ENCODE results near the gene PRR5. TPM values are rescaled to one million over a fixed set of nuclear protein-coding genes. Genes with fewer than 3 reads are reported as not detected.

Gene PRR5
- total RNA-seq, 2 donors from 2014 or later = 15.1 to 19.9 TPM

DNA sequence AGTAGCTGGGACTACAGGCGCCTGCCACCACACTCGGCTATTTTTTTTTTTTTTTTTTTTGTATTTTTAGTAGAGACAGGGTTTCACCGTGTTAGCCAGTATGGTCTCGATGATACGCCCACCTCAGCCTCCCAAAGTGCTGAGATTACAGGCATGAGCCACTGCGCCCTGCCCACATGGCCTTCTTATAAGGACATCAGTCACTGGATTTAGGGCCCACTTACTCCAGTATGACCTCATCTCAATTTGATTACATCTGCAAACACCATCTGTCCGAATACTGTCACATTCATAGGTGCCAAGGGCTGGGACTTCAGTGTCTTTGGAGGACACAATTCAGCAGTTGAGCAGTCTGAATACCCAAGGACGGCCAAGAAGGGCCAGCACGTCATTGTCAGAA, 8.2 kb upstream of the PRR5 start:
- no peak for ATAC-seq (replicated peaks)
- Mint-ChIP-seq H3K4me3 (no peak overlapping the region), H3K27me3 (no peaks in the 10 kb centered on the region), H3K27ac (no peak overlapping the region), H3K4me1 (no peaks in the 10 kb centered on the region), H3K36me3 (ENCODE audit: low read depth) (no peaks in the 10 kb centered on the region), H3K9me3 (no peaks in the 10 kb centered on the region)

DNA sequence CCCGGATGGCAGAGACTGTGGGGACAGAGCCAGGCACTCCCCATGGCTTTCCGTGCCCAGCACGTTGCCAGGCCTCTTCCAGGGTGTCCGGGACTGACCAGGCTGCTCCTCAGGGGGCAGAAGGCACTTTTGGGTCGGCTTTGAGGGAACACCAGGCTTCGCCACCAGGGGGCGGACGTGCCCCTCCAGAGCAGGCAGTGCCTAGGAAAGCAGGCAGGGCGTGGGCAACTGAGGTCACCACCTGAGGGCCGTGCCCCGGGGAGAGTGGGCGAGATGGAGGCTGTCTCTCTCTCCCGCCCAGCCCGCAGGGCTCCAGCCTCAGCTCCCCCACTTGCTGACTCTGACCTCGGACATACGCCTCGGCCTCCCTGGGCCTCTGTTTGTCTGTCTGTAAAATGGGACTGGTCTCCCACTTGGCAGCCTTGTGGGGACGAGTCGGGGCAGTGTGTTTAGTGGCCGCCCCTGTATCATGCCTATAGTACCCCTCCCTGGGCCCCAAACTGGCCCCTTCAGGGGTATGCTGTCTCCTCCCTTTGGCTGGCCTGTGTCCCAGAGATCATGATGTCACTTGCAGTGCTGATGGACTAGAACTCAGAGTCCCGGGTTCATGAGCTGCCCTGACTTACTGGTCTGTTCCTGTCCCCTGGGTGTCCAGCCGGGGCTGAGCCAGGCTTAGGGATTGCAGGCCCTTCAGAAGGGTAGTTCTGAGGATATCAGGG, 4.4 kb upstream of the PRR5 start:
- H3K36me3 Mint-ChIP-seq (ENCODE audit: low read depth) = no peaks in the 10 kb centered on the region
- peak overlapping the region; percentile 10 for H3K4me3 Mint-ChIP-seq
- peak overlapping the region; percentile 12 for H3K27ac Mint-ChIP-seq
- no peaks in the 10 kb centered on the region for H3K27me3 Mint-ChIP-seq
- ATAC-seq (replicated peaks) = peak; percentile 66
- H3K9me3 Mint-ChIP-seq = no peaks in the 10 kb centered on the region
- no peaks in the 10 kb centered on the region for H3K4me1 Mint-ChIP-seq

DNA sequence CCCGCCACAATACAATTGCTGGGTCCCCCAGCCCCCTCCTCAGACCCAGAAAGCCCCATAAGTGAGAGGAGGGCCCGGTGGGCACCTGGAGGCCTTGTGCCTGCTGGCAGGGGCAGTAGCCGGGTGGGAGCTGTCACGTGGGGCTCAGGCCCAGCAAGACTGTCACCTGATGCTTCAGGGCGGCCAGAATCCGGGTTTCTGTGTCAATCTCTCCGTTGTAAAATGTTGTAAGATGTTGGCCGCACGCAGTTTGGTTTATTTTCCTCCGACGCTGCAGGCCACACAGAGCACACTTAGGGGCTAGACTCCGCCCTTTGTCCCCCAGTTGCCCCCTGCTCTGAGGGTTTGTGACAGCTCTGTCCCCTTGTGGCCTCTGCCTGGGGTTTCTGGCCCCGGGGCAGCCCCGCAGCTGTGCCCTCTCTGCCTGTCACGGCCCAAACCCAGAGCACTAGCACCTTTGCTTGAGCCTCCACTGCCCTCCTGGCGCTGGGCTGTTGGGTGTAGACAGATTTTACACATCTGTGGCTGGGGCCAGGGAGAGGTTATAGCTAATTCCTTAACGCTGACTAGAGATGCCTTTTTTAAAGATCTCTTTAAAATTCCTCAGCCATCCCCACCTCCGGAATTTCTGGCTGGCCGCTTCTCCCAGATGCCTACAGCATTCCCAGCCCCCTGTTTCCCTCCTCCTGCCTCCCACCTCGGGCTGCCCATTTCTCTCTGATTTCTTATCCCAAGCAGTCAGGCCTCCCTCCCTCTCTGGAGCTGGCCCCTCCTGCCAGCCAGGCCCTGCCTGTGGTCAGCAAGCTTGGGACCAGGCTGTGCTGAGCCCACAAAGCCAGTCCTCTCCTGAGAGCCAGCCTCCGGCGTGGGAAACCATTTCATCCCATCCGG, 3.2 kb upstream of the PRR5 start:
- H3K27ac Mint-ChIP-seq = peak overlapping the region; percentile 12
- no peak for ATAC-seq (replicated peaks)
- H3K9me3 Mint-ChIP-seq = no peaks in the 10 kb centered on the region
- H3K4me3 Mint-ChIP-seq = no peak overlapping the region
- no peaks in the 10 kb centered on the region for H3K27me3 Mint-ChIP-seq
- no peaks in the 10 kb centered on the region for H3K36me3 Mint-ChIP-seq (ENCODE audit: low read depth)
- H3K4me1 Mint-ChIP-seq = no peaks in the 10 kb centered on the region

DNA sequence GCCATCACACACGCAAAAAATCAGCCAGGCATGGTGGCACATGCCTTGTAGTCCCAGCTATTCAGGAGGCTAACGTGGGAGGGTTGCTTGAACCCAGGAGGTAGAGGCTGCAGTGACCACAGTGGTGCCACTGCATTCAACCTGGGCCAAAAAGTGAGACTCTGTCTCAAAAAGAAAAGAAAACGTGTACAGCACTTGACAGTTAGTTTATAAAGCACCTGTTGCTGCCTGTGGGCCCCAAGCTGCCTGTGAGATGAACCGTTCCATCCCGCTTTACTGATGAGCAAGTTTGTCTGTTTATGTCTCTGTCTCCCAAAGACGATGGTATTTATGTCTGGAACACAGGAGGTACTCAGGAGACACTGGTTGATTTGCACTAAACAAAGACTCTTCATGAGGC, 1.5 kb upstream of the PRR5 start:
- no peak overlapping the region for H3K27ac Mint-ChIP-seq
- no peaks in the 10 kb centered on the region for H3K4me1 Mint-ChIP-seq
- H3K9me3 Mint-ChIP-seq = no peaks in the 10 kb centered on the region
- no peaks in the 10 kb centered on the region for H3K36me3 Mint-ChIP-seq (ENCODE audit: low read depth)
- ATAC-seq (replicated peaks) = no peak
- H3K27me3 Mint-ChIP-seq = no peaks in the 10 kb centered on the region
- no peak overlapping the region for H3K4me3 Mint-ChIP-seq

DNA sequence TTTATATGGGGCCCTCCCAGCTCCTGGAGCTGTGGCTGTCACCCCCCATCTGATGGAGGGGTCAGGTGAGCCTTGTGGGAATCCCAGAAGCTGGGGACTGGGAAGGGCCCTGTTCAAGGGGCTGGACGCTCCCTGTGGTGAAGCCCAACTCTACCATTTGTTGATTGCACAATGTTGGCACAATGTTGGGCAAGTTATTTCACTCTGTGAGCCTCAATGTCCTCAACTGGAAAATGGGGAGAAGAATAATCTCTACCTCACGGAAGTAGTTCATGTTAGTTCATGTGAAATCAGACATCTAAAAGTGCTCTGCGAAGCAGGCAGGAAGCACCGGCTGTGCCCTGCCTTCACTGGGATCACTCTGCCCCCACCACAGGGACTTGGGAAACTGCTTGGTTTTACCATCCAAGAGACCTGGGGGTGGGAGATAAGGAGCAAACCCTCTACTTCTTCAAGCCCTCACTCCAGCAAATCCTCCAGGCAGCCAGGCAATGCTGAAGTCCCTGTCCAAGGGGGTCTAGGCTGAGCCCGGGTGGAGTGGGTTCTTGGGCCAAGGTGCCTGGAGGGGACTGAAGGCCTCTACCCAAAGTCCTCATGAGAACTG, 715 bp upstream of the PRR5 start:
- Mint-ChIP-seq H3K9me3 (no peaks in the 10 kb centered on the region), H3K27me3 (no peaks in the 10 kb centered on the region), H3K36me3 (ENCODE audit: low read depth) (no peaks in the 10 kb centered on the region), H3K4me1 (no peaks in the 10 kb centered on the region), H3K4me3 (peak overlapping the region; percentile 64), H3K27ac (peak overlapping the region; percentile 80)
- ATAC-seq (replicated peaks) = no peak

DNA sequence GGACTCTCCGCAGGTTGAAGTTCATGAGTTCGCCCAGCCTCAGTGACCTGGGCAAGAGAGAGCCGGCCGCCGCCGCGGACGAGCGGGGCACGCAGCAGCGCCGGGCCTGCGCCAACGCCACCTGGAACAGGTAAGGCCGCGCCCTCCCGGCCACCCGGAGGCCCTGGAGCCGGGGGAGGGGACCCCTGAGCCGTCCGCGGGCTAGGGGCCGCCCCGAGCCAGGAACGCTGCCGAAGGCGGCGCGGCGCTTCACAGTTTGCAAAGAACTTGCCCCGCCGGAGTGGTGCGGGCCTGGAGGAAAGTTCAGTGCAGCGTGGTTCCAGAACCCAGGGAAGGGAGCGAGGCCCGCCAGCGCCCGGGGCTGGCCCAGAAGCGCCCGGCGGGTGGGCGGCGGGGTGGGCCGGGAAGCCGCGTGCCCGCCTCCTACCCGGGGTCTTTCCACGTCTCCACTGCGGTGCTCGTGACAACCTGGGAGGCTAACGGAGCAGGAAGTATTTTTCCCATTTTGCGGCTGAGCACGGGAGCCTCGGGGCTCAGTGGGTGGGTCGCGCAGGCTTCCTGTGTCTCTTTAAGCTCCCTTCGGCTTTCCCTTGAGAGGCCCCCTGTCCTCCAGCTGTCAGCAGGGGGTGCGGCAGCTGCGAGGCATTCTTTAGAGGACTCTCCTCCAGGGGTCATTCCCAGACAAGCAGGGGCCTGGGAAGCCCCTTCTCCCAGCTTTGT, 635 bp downstream of the PRR5 start:
- peak; percentile 18 for ATAC-seq (replicated peaks)

DNA sequence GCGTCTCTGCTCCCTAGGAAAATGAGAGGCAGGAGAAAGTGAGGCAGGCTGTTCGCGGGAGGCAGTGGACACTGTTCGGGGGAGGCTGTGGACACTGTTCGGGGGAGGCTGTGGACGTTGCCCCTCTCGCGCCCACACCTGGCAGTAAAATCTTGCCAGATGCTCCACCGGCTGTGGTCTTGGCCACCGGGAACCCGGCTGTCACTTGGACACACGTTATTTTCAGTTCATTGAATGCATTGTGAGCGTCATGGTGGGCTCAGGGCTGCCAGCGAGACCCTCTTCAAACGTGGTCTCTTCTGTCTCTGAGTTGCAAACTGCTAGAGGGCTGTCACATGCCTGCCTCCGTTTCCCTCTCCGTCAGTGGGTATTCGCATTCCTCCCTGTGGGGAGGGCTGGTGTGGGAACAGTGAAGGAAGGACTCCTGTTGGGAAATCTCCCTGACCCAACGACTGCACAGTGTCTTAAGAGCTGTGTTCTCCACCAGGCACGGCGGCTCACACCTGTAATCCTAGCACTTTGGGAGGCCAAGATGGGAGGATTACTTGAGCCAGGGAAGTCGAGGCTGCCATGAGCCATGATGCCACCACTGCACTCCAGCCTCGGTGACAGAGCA, 1.4 kb downstream of the PRR5 start:
- Mint-ChIP-seq H3K9me3 (no peaks in the 10 kb centered on the region), H3K4me1 (no peaks in the 10 kb centered on the region), H3K27ac (no peak overlapping the region), H3K4me3 (peak overlapping the region; percentile 73), H3K36me3 (ENCODE audit: low read depth) (no peaks in the 10 kb centered on the region), H3K27me3 (no peaks in the 10 kb centered on the region)
- ATAC-seq (replicated peaks) = no peak

More for the DNA sequence above, 635 bp downstream of the PRR5 start:
- H3K27ac Mint-ChIP-seq = no peak overlapping the region
- peak overlapping the region; percentile 73 for H3K4me3 Mint-ChIP-seq
- no peaks in the 10 kb centered on the region for H3K4me1 Mint-ChIP-seq
- no peaks in the 10 kb centered on the region for H3K27me3 Mint-ChIP-seq
- H3K9me3 Mint-ChIP-seq = no peaks in the 10 kb centered on the region
- no peaks in the 10 kb centered on the region for H3K36me3 Mint-ChIP-seq (ENCODE audit: low read depth)

DNA sequence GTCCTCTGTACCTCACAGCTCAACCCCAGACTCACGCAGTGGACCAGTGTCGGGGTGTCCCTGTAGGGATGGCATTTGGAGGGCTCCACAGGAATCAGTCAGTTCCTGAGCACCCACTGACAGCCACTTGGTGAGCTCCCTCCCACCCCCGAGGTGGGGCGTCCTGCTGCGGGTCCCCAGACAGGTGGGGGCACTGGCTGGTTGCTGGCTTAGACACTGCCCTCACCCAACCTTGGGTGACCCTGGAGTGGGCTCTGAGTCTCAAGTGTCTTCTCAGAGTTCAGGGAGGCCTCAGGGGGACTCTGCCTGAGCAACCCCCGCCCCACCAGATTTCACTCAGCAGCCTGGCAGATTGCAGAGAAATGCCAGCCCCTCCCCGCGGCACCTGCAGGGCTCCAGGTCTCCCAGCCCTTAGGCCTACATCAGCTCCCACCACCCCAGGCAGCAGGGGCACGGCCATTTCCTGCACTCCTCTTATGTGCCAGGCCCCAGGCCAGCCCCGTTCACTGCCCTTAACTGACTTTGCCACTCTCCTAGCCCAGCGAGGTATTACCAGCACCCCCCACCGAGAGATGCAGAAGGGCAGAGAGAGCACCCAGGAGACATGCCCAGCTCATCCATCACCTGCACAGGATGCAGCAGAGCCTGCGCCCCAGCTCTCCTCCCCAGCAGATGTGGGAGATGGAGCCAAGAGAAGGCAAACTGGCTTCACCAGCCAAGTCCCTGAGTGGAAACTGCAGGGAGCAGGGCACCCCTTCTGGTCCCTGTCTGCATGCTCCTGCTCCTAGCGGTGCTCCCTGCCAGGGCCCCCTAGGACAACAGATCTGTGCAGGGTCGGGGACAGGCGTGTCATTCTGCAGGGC, 2.4 kb downstream of the PRR5 start:
- Mint-ChIP-seq H3K4me1 (no peaks in the 10 kb centered on the region), H3K36me3 (ENCODE audit: low read depth) (no peaks in the 10 kb centered on the region), H3K4me3 (peak overlapping the region; percentile 73), H3K27me3 (no peaks in the 10 kb centered on the region), H3K27ac (no peak overlapping the region), H3K9me3 (no peaks in the 10 kb centered on the region)
- ATAC-seq (replicated peaks) = no peak

DNA sequence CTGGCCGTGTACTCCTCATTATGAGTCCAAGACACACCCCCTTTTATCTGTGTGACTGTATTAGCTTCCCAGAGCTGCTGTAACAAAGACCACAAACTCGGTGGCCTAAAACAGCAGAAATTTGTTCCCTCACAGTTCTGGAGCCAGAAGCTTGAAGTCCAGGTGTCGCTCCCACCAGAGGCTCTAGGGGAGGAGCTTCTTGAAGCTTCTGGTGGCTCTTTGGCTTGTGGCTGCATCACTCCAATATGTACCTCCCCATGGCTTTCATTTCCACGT, 3.0 kb downstream of the PRR5 start:
- no peaks in the 10 kb centered on the region for H3K27me3 Mint-ChIP-seq
- no peak overlapping the region for H3K4me3 Mint-ChIP-seq
- no peak overlapping the region for H3K27ac Mint-ChIP-seq
- H3K9me3 Mint-ChIP-seq = no peaks in the 10 kb centered on the region
- no peak for ATAC-seq (replicated peaks)
- H3K36me3 Mint-ChIP-seq (ENCODE audit: low read depth) = no peaks in the 10 kb centered on the region
- no peaks in the 10 kb centered on the region for H3K4me1 Mint-ChIP-seq

DNA sequence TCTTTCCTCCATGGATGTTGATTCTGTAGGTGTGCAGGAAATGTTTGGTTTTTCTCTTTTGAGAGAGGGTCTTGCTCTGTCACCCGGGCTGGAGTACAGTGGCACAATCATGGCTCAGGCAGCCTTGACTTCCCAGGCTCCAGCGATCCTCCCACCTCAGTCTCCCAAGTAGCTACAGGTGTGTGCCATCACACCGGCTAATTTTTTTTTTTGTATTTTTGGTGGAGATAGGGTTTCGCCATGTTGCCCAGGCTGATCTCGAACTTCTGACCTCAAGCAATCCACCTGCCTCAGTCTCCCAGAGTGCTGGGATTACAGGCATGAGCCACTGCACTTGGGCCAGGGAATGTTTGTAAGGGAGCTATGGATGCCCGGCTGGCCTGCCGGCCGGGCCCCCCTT, 4.5 kb downstream of the PRR5 start:
- ATAC-seq (replicated peaks) = no peak
- Mint-ChIP-seq H3K4me1 (peaks cover 9% of the 10 kb centered on the region), H3K27me3 (no peaks in the 10 kb centered on the region), H3K9me3 (no peaks in the 10 kb centered on the region), H3K27ac (no peak overlapping the region), H3K4me3 (no peak overlapping the region), H3K36me3 (ENCODE audit: low read depth) (no peaks in the 10 kb centered on the region)

DNA sequence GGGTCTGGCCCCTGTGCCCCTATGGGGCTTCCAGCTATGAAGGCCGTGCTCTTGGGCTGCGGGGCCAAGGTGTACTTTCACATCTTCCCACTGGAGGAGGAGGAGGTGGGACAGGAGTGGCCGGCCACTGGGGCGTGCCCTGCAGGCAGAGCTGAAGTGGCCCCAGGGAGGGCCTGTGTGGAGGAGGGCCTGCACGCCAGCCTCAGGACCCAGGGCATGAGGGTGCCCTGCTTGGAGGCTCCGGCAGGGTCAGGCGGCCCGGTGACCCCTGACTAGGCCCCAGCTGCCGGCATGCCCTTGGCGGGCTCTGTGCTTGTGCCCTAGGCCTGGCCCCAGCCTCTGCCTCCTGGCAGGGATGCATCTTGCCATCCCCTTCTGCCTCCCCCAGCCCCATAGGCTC, 5.2 kb downstream of the PRR5 start:
- Mint-ChIP-seq H3K4me1 (peaks cover 9% of the 10 kb centered on the region), H3K9me3 (no peaks in the 10 kb centered on the region), H3K27me3 (no peaks in the 10 kb centered on the region), H3K36me3 (ENCODE audit: low read depth) (no peaks in the 10 kb centered on the region), H3K4me3 (no peak overlapping the region), H3K27ac (peak overlapping the region; percentile 48)
- no peak for ATAC-seq (replicated peaks)

DNA sequence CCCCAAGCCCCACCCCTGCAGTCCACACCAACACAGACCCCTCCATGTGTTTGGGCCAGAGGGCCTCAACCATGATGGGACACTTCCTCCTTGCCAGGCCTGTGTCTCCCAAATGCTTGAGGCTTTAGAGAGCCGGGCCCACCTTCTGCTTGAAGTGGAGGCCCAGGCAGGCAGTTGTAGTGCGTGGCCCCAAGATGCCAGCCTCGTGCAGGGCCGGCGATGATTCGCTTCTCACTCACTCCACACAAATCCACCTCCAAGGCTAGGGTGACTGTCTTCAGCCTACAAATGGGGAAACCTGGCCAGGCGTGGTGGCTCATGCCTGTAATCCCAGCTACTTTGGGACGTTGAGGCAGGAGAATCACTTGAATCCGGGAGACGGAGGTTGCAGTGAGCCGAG, 5.7 kb downstream of the PRR5 start:
- peaks cover 15% of the 10 kb centered on the region for H3K4me1 Mint-ChIP-seq
- H3K4me3 Mint-ChIP-seq = no peak overlapping the region
- ATAC-seq (replicated peaks) = no peak
- H3K36me3 Mint-ChIP-seq (ENCODE audit: low read depth) = no peaks in the 10 kb centered on the region
- H3K27ac Mint-ChIP-seq = peak overlapping the region; percentile 48
- no peaks in the 10 kb centered on the region for H3K9me3 Mint-ChIP-seq
- no peaks in the 10 kb centered on the region for H3K27me3 Mint-ChIP-seq

DNA sequence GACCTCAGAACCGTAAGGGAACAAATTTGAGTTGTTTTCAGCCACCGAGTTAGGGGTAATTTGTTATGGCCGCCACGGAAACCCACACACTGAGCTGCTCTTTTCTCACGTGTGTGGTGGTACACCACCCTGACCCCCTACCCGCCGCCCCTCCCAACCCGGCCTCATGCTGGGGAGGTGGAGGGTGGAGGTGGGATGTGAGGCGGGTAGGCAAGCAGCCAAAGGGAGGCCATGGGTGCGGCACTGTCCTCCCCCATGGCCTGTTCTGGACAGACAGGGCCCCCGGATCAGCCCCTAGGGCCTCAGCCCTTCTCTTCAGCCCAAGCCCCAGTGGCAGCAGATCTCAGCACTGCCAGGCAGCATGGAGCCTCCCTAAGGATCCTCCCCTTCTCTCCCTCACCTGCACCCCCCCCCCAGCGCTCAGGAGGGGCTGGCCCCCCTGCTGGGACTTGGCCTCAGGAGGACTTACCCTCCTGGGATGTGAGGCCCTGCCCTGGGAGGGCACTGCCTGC, 7.9 kb downstream of the PRR5 start:
- H3K27ac Mint-ChIP-seq = no peak overlapping the region
- peak overlapping the region; percentile 71 for H3K4me3 Mint-ChIP-seq
- ATAC-seq (replicated peaks) = no peak
- H3K4me1 Mint-ChIP-seq = peaks cover 17% of the 10 kb centered on the region
- no peaks in the 10 kb centered on the region for H3K27me3 Mint-ChIP-seq
- H3K36me3 Mint-ChIP-seq (ENCODE audit: low read depth) = no peaks in the 10 kb centered on the region
- no peaks in the 10 kb centered on the region for H3K9me3 Mint-ChIP-seq
